DND-41 (cell line): ENCODE results near the gene HCN2.

Experiments
- CTCF ChIP-seq: IDR thresholded peaks from 2 replicates; pipeline ENCODE4 v1.5.1; 2012; ENCODE audit warnings: borderline replicate concordance, low read length, moderate library complexity, mild to moderate bottlenecking; ENCODE audit not compliant: poor library complexity, severe bottlenecking; ENCODE audit errors: extremely low read depth
- EZH2 ChIP-seq: IDR thresholded peaks from 3 replicates; pipeline ENCODE4 v1.6.1; 2012; ENCODE audit warnings: borderline replicate concordance, low read depth, mild to moderate bottlenecking, moderate library complexity, low read length, inconsistent platforms; ENCODE audit not compliant: severe bottlenecking

- no peak for TF ChIP-seq CTCF
- TF ChIP-seq EZH2, result no peak
These were observed 6.6 kb downstream of the HCN2 start for GRCh38 chr19:596263-596655.
